ENCODE data around the gene APLF.
"Not testable (repeated sequence)": the region's sequence is repeated elsewhere in the genome, so short reads cannot be mapped to it uniquely, and the experiment has no call there.

The APLF gene

DNA sequence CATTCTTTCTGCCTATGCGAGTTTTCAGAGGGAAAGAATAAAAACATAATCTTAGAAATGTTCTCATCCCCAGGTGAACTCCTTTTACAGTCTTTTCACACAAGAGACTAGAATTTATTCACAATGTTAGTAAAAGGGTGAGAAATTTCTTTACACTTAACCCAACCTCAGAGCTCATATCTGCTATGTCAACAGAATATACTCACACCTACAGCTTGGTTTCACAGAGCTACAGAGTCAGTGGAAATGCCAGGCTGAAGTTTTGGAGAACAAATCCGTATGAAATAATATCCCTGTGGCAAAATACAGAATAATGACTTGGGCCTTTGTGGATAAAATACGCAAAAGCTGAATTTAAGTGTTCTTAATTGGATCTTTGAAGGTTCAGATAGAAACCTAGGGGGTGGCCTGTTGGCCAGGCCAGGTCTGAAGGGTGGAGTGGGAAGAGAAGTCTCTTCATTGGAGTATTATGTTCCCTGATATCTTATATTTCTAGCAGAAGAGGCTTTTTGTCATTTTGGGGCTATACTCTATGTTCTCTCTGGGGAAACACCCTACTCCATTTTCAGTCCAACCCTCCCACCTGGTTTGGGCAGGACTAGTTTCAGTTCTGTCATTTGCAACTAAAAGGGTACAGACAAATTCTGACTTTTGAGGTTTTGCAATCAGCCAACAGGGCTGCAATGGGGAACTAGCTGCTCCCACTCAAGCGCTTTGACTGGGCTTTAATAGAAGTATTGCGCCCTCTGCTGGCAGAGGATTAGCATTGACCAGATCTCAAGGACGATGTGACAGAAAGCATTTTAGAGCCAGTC is 26.0 kb upstream of the APLF start:
- peak; percentile 64 to 73 for DNase-seq (ENCODE audit: low read depth in 2 of 2)

DNA sequence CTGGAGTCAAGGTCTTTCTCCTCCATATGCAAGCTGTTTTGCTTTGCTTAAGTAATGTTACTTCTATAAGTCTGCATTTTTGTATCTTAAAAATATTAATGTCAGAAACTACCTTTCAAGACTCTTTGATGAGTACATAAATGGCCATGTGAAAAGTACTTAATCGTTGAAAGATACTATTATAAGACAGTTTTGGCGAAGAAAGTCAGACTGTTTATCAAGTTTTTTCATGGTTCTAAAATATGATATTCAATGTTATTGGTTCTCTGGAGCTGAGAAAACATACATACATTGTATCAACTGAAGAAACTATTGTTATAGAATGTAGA is 25.4 kb upstream of the APLF start:
- DNase-seq (ENCODE audit: low read depth in 2 of 2), result no peak

DNA sequence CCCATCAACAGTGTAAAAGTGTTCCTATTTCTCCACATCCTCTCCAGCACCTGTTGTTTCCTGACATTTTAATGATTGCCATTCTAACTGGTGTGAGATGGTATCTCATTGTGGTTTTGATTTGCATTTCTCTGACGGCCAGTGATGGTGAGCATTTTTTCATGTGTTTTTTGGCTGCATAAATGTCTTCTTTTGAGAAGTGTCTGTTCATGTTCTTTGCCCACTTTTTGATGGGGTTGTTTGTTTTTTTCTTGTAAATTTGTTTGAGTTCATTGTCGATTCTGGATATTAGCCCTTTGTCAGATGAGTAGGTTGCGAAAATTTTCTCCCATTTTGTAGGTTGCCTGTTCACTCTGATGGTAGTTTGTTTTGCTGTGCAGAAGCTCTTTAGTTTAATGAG is 21.0 kb upstream of the APLF start:
- not testable (repeated sequence) for DNase-seq (ENCODE audit: low read depth in 2 of 2)

DNA sequence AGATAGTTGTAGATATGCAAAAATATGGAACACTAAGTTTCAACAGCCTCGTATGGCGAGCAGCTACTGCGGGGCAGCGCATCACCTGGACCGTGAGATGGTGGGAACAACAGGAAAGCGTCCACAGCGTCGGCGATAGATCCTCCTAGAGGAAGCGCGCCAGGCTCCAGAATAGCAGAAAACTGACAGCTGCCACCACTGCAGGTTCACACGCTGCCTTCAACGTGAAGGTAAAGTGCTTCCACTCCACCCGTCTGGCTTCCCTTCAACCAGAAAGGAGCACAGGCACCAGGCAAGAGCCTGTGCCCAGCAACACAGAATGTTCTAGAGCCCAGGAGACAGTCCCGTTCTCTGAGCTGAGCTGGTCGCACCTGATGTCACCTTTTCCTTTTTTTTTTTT is 20.3 kb upstream of the APLF start:
- DNase-seq (ENCODE audit: low read depth in 2 of 2), result no peak

DNA sequence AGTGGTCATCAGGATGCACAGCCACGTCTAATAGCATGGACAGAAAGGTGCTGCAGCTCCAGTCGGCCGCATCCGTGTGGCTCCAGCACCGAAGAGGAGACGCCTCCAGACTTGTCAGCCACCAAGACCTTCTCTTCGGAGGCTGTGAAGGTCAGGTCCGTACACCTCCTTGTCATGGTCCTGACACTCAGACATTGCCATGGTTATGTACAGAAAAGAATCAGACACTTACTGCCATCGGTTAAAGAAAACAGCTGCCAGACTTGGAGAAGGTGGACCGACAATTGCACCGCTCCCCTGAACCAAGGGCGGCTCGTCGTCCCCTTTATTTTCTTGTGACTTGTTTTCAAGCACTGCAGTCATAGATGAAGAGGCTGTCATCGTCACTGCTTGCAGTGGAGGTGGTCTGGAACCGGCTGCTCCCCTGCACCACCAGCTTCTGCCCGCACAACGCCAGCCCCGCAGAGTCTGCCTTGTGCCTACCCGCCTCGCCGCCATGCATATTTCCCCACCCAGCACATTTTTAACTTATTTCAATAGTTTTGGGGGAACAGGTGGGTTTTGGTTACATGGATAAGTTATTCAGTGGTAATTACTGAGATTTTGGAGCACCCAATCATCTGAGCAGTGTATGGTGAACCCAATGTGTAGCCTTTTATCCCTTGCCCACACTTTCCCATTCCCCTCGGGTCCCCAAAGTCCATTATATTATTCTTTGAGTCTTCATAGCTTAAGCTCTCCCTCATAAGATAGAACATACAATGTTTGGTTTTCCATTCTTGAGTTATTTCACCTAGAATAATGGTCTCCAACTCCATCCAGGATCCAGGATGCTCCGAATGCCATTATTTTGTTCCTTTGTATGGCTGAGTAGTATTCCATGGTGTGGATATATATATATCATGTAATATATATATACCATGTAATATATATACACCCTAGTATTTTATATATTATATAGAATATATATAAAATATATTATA is 18.4 kb upstream of the APLF start:
- no peak for DNase-seq (ENCODE audit: low read depth in 2 of 2)

DNA sequence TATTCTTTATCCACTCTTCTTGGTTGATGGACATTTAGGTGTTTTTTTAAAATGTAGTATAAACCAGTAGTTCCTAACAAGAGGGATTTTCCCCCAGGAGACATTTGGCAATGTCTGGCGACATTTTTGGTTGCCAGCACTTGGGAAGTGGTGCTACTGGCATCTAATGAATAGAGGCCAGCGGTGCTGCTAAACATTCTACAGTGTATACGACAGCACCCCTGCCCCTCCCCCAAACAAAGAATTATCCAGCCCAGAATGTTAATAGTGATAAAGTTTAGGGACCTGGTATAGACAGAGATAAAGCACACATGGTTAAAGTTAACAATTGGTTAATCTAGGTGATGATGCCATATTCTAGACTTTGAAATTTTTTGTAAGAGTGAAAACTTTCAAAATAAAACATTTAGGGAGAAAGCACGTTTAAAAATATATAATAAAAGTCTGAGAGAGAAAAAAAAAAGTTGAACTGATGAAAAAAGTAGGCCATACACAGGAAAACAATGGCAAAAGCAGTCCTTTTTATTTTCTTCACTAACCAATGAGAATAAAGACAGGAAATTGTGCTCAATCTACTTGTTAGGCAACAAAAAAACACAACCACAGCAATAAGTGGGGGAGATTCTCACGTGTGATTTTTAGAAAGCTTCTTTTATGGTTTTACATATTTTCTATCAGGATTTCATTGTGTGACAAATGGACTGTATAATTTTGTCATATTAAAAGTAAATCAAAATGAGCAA is 15.1 kb upstream of the APLF start:
- DNase-seq (ENCODE audit: low read depth in 2 of 2), result no peak

DNA sequence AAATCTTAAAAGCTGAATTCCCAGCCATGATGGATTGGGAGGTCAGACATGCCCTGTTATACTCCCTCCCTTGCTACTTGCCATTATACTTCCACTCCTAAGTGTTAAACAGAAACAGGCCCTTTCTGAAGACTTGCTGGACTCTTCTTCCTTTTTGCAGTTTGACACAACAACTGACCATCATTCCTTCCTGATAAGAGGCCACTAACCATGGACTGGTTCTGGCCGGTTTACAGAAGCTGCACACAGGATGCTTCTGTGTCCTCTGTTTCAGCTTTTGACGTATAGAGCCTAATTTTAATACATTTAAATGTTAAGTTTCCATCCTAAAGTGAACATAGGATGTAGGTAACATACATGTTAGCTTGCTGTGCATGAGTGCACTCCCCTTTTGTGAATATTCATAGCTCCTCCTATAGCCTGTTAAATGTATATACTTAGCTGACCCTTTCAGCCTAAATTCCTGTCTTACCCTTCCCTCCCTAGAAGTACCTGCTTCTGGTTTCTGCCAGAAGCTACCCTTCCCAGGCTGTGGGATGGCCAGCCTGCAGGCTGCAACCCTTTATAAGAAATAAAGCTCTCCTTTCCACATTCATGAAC is 13.5 kb upstream of the APLF start:
- no peak for DNase-seq (ENCODE audit: low read depth in 2 of 2)

DNA sequence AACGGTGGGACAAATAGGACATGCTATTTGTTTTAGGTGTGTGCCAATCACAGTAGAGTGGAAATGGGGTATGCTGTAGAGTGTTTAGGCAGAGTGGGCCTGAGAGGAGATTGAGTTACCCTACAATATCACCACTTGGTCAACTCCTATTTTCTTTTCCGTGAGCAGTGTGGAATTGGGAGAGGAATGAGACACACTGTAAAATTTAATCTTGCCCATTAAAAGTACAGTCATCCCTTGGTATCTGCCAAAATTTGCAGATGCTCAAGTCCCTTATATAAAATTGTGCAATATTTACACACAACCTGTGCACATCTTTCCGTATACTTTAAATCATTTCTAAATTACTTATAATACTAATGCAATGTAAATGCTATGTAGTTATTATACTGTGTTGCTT is 12.7 kb upstream of the APLF start:
- no peak for DNase-seq (ENCODE audit: low read depth in 2 of 2)

DNA sequence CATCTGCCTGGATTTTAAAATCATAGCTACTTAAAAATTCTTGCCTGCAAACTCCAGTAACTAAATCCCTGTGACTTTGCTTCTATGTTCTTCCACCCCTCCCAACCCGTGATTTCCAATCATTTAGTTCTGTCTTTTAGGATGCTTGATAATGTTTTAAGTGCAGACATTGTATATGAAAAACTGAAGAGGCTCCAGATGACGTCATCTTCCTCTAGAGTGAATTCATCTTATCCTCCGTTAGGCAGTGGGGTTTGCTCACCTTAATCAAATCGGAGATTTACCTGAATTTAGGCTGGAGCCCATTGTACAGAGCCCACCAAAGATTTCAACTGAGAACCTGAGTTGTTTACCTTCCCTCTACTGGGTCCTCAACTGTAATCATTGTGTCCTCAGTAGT is 11.2 kb upstream of the APLF start:
- no peak for DNase-seq (ENCODE audit: low read depth in 2 of 2)

DNA sequence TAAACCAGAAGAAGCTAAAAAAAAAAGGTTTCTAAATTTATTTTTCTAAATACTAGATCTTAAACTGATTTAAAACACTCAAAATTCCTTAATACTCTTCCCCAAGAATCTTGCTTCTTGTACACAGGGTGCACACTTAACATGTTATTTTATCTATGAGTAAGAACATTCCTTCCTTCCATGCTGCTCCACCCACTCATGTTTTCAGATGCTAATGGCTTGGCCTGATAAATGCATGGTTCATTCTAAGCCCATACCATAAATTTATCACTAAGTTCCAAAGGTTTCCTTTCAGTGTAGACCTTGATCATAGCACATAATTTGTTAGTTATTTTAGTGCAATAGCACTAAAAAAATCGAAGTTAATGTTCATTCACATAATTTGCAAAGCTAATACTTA is 8.4 kb upstream of the APLF start:
- DNase-seq (ENCODE audit: low read depth in 2 of 2), result no peak

DNA sequence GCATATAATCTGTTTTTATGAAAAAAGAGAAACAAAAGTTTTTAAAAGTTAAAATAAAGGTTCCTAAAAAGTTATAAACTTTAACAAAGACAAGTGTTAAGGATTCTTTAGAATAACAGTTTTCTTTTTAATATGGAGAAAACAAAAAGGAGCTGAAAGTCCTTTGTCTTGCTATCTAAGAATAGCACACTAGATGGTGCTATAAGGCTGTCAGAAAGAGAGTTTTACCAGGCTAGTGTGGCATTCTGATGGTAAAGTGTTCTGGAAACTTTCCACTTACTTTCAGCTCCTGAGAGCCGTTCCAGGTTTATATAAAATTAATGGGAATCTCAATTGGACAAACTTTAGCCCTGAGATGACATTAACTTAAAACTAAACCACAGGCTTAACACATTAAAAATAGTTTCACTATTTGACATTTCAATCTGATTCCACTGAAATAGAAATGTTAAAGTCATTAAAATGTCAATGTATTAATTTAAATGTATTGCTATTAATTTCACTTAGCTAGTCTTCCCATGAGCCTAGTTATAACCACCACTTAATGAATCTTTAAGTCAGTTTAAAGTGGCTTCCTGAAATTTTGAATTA is 4.0 kb upstream of the APLF start:
- no peak for DNase-seq (ENCODE audit: low read depth in 2 of 2)

DNA sequence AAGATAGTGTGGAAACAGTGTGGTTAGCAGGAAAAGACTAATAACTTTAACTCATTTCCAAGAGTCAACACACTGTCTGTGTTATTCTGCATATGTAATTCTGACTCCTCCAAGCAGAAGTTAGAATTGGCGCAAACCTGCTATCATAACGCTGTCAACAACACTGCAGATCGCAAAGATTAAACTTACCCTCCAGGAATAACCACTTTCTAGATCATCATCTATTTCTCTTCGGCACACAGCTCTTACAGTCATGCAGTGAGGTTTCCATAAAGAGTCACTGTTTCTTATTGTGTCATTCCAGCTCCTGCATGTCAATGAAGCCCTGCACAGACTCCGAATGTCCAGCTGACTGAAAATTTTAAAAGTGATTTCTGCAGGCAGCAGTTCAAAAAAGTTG is 2.7 kb upstream of the APLF start:
- no peak for DNase-seq (ENCODE audit: low read depth in 2 of 2)

DNA sequence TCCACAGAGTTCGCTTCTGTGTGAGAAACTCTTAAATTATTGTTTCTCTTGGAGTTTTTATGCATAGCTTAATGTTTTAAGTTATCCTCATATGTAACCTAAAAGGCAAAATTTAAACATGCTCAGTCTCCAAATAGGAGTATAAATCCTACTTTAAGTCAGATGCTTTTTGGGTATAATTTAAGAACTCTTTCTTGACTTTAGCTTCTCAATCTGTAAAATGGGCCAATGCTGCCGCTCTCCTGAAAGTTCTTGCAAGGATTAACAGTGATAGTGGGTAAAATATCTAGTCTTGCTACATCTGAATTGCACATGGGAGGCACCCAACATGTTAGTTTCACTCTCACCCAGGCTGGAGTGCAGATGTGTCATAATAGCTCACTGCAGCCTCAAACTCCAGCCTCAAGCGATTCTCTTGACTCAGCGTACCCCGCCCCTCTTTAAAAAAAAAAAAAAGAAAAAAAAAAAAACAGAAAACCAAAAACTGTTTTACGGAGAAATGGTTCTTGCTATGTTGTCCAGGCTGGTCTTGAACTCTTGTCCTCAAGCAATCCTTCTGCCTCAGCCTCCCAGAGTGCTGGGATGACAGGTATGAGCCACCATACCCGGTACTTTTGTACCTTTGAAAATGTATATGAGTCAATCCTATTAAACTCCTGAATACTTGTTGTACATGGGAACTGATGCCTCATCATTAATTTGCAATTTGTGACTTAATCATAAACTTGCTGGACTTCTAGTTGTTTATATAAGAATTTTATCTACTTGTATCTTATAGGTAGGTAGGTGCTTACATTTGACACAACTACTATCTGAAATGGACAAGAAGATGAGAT is 2.1 kb upstream of the APLF start:
- DNase-seq (ENCODE audit: low read depth in 2 of 2), result peak in 1 of 2 donors; percentile 25

DNA sequence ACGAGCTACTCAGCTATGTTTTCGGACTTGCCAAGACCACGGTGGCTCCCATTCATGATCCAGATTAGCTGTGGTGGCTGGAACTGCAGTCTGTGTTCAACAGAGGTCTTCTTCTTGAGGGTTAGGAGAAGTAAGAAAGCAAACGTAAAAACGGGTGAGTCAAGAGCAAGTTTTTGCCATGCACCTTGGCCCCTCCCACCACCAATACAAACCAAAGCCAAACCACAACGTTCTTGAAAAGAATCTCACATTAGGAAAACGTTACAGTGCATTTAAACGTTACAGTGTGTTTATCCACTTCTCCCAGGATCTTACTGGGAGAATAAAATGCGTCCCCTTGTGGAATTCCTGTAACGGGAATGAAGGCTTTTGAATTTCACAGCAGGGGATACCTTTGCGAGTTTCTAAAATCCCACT is 1.0 kb upstream of the APLF start:
- peak; percentile 31 to 44 for DNase-seq (ENCODE audit: low read depth in 2 of 2)

DNA sequence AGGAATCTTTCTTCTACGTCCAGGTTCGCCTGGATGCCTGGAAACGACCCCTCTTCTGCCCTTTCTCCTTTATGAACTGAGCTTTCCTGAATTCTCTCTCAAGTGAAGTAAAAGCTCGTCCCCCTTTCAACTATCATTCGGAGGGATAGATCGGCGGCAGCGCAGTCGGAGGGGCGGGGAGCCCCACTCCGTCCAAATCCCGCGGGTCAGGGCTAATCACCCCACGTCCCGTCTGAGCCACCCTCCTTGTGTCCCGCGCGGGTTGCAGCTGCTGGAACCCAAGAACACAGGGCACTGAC is 658 bp upstream of the APLF start:
- DNase-seq (ENCODE audit: low read depth in 2 of 2), result no peak

DNA sequence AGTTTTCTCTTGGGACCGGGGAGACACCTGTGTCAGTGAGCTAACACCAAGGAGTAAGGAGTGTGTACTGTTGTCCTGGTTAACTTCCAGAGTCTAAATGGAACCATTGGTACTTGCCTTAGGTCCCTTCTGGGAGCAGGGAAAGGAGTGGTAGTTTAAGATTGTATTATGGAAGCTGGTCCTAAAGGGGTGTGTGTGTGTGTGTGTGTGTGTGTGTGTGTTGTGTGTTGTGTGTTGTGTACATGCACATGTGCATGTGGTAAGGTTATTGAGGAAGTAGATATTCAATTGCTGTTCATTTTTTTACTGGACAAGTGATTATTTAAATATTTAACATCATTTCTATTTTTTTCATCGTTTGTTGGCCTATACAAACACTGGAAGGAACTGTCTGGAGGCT is 1.4 kb downstream of the APLF start:
- DNase-seq (ENCODE audit: low read depth in 2 of 2), result no peak

DNA sequence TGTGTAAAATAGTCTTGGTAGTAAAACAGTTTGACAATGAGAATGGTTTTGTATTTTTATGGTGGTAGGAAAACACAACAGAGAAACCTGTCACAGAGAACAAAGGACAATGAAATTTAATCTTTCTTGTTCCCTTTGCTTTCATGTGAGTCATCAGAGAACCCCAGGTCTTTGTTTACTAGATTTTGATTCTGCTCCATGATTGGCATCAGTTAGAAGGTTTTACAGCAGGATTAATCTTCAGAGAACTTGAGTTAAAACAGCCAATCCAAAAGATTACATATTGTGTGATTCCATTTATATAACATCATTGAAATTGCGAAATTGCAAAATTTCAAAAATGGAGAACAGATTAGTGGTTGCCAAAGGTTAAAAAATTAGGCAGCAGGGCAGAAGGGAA is 2.5 kb downstream of the APLF start:
- no peak for DNase-seq (ENCODE audit: low read depth in 2 of 2)

DNA sequence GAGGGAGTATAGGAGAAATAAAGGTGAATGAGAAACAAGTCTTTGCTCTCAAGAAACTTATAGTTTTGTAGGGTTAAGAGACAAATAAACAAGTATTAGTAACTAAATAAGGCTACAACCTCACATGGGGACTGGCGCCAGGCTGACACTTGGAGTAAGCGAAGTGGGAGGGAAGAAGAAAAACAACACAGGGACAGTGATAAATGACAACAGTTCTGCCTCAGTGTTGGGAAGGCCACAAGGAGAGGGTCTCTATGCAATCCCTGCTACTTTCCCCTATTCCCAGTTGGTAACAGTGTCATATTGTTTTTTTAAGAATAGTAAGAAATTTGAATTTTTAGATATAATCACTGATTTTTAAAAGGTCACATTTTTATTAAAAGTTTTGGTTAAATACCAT is 4.0 kb downstream of the APLF start:
- no peak for DNase-seq (ENCODE audit: low read depth in 2 of 2)

DNA sequence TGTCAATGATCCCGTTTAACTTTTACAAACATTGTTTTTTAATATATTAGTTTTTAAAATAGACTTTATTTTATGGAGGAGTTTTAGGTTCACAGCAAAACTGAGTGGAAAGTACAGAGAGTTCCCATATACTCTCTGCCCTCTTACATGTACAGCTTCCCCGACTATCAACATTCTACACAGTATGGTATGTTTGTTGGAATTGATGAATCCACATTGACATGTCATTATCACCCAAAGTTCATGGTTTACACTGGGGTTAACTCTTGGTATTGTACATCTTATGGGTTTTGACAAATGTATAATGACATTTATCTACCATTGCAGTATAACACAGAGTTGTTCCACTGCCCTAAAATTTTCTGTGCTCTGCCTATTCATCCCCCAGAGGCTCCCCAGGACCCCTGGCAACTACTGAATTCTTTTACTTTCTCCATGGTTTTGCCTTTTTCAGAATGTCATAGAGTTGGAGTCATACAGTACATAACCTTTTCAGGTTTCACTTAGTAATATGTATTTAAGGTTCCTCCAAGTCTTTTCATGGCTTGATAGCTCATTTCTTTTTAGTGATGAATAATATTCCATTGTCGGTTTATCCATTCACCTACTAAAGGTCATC is 5.5 kb downstream of the APLF start:
- DNase-seq (ENCODE audit: low read depth in 2 of 2), result no peak

DNA sequence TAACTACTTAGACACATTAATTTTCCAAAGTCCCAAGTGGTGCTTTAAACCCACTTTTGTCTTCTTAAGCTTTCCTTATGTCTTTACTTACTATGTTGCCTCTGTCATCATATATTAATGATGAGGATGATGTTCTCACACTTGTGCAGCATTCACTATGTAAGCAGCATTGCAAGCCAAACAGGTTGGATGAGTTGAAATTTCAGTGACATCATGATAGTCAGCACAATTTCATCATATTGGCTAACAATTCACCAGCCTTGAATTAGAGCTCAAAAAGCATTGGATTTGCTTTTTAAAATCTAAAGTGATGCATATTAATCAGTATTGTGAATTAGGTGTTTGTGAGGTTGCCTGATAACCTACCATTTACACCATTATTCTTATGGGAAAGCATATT is 7.7 kb downstream of the APLF start:
- no peak for DNase-seq (ENCODE audit: low read depth in 2 of 2)
